Lung (tissue), 12 donors: ENCODE measurements around the gene ZFP92. TPM values are rescaled to one million over a fixed set of nuclear protein-coding genes. Genes with fewer than 3 reads are reported as not detected.

Experiments
- ATAC-seq: fragments of 200-7000 bp; cut with Tn5 transposase; one replicate; pipeline ENCODE4 v1.9.1; 2020; ENCODE audit warnings: moderate number of reproducible peaks; ENCODE audit not compliant: insufficient read depth, low FRiP score
- DNase-seq, 3 donors: peaks; one replicate each; pipeline ENCODE4 v3.0.0-alpha.2; 2013 to 2017
- H3K27ac ChIP-seq, 2 donors: one replicate each; pipeline ENCODE4 v1.5.1; 2013; ENCODE audit warnings: mild to moderate bottlenecking in 2 of 2, moderate library complexity in 2 of 2, control low read depth in 1 of 2, inconsistent platforms in 1 of 2, low read depth in 1 of 2, low read length in 1 of 2
- H3K27me3 ChIP-seq, 3 donors: one replicate each; pipeline ENCODE4 v1.5.1; 2013; ENCODE audit warnings: low read length in 2 of 3; ENCODE audit not compliant: control insufficient read depth in 3 of 3, insufficient read depth in 3 of 3
- H3K36me3 ChIP-seq, 4 donors: one replicate each; pipeline ENCODE4 v1.5.1; 2013; ENCODE audit warnings: low read length in 4 of 4, mild to moderate bottlenecking in 1 of 4, moderate library complexity in 1 of 4; ENCODE audit not compliant: control insufficient read depth in 4 of 4, insufficient read depth in 4 of 4
- H3K4me1 ChIP-seq, 5 donors: one replicate each; pipeline ENCODE4 v1.5.1; 2013; ENCODE audit warnings: low read length in 5 of 5, mild to moderate bottlenecking in 2 of 5, moderate library complexity in 1 of 5; ENCODE audit not compliant: control insufficient read depth in 5 of 5, insufficient read depth in 5 of 5
- H3K4me3 ChIP-seq: one replicate; pipeline ENCODE4 v1.5.1; 2013; ENCODE audit warnings: mild to moderate bottlenecking, control low read depth, moderate library complexity
- H3K9ac ChIP-seq, 2 donors: one replicate each; pipeline ENCODE4 v1.5.1; 2013; ENCODE audit warnings: low read length in 2 of 2, control low read depth in 1 of 2; ENCODE audit not compliant: insufficient read depth in 1 of 2
- H3K9me3 ChIP-seq, 4 donors: one replicate each; pipeline ENCODE4 v1.5.1; 2013; ENCODE audit warnings: low read length in 3 of 4, mild to moderate bottlenecking in 1 of 4, moderate library complexity in 1 of 4; ENCODE audit not compliant: control insufficient read depth in 4 of 4, insufficient read depth in 3 of 4
- CTCF ChIP-seq: IDR thresholded peaks from 2 replicates; pipeline ENCODE4 v1.5.1; 2012; ENCODE audit warnings: mild to moderate bottlenecking; ENCODE audit errors: control extremely low read depth, extremely low read depth
- WGBS, 2 donors: extraction: QIAGEN DNeasy Blood & Tissue Kit; methylation state at CpG; one replicate each; pipeline ENCODE4 v1.1.7; 2013; 5-methylcytosine and 5-hydroxymethylcytosine counted together
- polyA plus RNA-seq, 2 donors: library from polyadenylated mRNA; stranded (reverse); fragments of 200-250 nt; gene quantifications; one replicate each; pipeline ENCODE4 v1.2.1, GENCODE V29; 2013
- total RNA-seq, 2 donors: library from RNA; depleted of rRNA in 1 of 2; stranded (reverse); fragments of >200 nt in 1 of 2; gene quantifications; one replicate each; pipeline ENCODE4 v1.2.1, GENCODE V29; 2014 to 2021
- donor health status: control.
- donor health status: control.
- donor health status: Bipolar disorder and iron deficiency.
- donor health status: healthy.
- donor health status: DM: yes; HTN: yes; CAD: no.

ZFP92 gene
- total and polyA plus RNA-seq, 4 donors = 0.69 to 3.6 (median 1.5) TPM

GRCh38 chrX:153413731-153414130 lies 2.5 kb downstream of the ZFP92 start:
- no peak overlapping the region for H3K9ac ChIP-seq
- DNase-seq = no peak
- no peak overlapping the region for H3K27ac ChIP-seq
- H3K4me3 ChIP-seq = no peak overlapping the region
- 84 to 88% methylated on average over 11 of the region's 11 CpGs for WGBS, 2 donors
- no peaks in the 10 kb centered on the region for H3K36me3 ChIP-seq
- ATAC-seq = no peak
- no peaks in the 10 kb centered on the region for H3K27me3 ChIP-seq
- H3K4me1 ChIP-seq = peaks cover 0 to 5% (median 0%) of the 10 kb centered on the region in 5 donors
- no peaks in the 10 kb centered on the region for H3K9me3 ChIP-seq
- TF ChIP-seq CTCF = no peak

- no peaks in the 10 kb centered on the region for H3K9me3 ChIP-seq
- H3K4me1 ChIP-seq = peaks cover 0 to 5% (median 0%) of the 10 kb centered on the region in 5 donors
- H3K27ac ChIP-seq = peak overlapping the region in 1 of 2 donors; percentile 6
- no peak overlapping the region for H3K9ac ChIP-seq
- TF ChIP-seq CTCF = no peak
- WGBS, 2 donors = 27 to 52% methylated on average over 9 of the region's 9 CpGs
- no peak overlapping the region for H3K4me3 ChIP-seq
- no peaks in the 10 kb centered on the region for H3K36me3 ChIP-seq
- peak; percentile 15 for ATAC-seq
- DNase-seq = peak in 1 of 3 donors; percentile 26
- H3K27me3 ChIP-seq = no peaks in the 10 kb centered on the region
Measured at GRCh38 chrX:153414856-153415510, 3.7 kb downstream of the ZFP92 start.

- Histone ChIP-seq H3K9ac (no peak overlapping the region), H3K4me3 (no peak overlapping the region), H3K9me3 (no peaks in the 10 kb centered on the region), H3K27me3 (no peaks in the 10 kb centered on the region), H3K4me1 (peaks cover 0 to 2% (median 0%) of the 10 kb centered on the region in 5 donors), H3K36me3 (peaks cover 0 to 4% (median 0%) of the 10 kb centered on the region in 4 donors), H3K27ac (no peak overlapping the region)
- DNase-seq = no peak
- TF ChIP-seq CTCF = no peak
- ATAC-seq = no peak
- WGBS, 2 donors = 46 to 63% methylated on average over 12 of the region's 12 CpGs
Measured at GRCh38 chrX:153416781-153417450, 5.6 kb downstream of the ZFP92 start.
